H1 (cell line): ENCODE measurements around the gene SLC12A5. TPM values are rescaled to one million over a fixed set of nuclear protein-coding genes. Genes with fewer than 3 reads are reported as not detected.

ENCODE experiments used
- CHD7 ChIP-seq: fragments of 300-600 bp; sonication (generic); IDR thresholded peaks from 2 replicates; pipeline ENCODE4 v1.7.1; 2012; ENCODE audit warnings: low read length, moderate library complexity, mild to moderate bottlenecking, inconsistent platforms; ENCODE audit not compliant: insufficient replicate concordance
- polyA plus RNA-seq, 7 experiments: library from polyadenylated mRNA; depleted of rRNA in 3 of 7; stranded (reverse) in 5 of 7; unstranded in 2 of 7; fragments of >200 nt in 5 of 7; fragments of 200-250 nt in 2 of 7; gene quantifications; 1 replicate in 5 of 7; 2 replicates in 1 of 7; 4 replicates in 1 of 7; pipeline versions ENCODE4 v1.2.1 to v1.2.3, GENCODE V29; 2011 to 2013; ENCODE audit warnings: missing spikeins in 2 of 7, mixed read lengths in 2 of 7
- total RNA-seq: library from RNA; stranded (reverse); fragmentation: NEBNext Ultra II Directional; extraction: Animal tissue kit (Norgen Biotek cat#: 25700); gene quantifications from 2 replicates; pipeline ENCODE4 v1.2.1, GENCODE V29; 2021

Gene SLC12A5
- total and polyA plus RNA-seq, 2 of the 8 experiments (the other 6 are each of a cell fraction or from before 2014, with no cell fraction given), result 1.9 to 7.3 TPM

GRCh38 chr20:46028110-46028509 lies 905 bp upstream of the SLC12A5 start (continued):
- TF ChIP-seq CHD7, result no peak
